ENCODE data around the gene TIAL1.

- TF ChIP-seq CTCF (conservative IDR thresholded peaks at IDR 0.05; ENCODE audit: low read length): no peak
- no peak for TF ChIP-seq EZH2phosphoT487 (IDR thresholded peaks at IDR 0.05; ENCODE audit: borderline replicate concordance)
These were observed 33.5 kb upstream of the TIAL1 start for GRCh38 chr10:119630300-119630699.

Data from Loucy (cell line).